AG04450 (cell line): ENCODE data around the gene WIPF3. TPM values are rescaled to one million over a fixed set of nuclear protein-coding genes. Genes with fewer than 3 reads are reported as not detected.

Experiments used
- CTCF ChIA-PET: fragments of 300-600, 350-600 bp; formaldehyde crosslinking; extraction: SDS; loops from one replicate; lab custom pipeline; 2022; ENCODE audit warnings: antibody characterized with exemption, inconsistent platforms; lab: Charles Lee
- POLR2A ChIA-PET: fragments of 350-600 bp; formaldehyde crosslinking; extraction: SDS; loops from one replicate; lab custom pipeline; 2021; ENCODE audit warnings: antibody characterized with exemption, inconsistent platforms; lab: Yijun Ruan, JAX
- DNase-seq: peaks from one replicate; pipeline ENCODE4 v3.0.0-alpha.2; 2011; ENCODE audit warnings: low read depth, low spot score
- H3K27ac ChIP-seq: one replicate; pipeline ENCODE4 v1.5.1; 2012; ENCODE audit warnings: low read depth, low read length, control low read depth
- H3K27me3 ChIP-seq: one replicate; pipeline ENCODE4 v1.6.0; 2012; ENCODE audit warnings: low read length; ENCODE audit not compliant: control insufficient read depth, insufficient read depth
- H3K4me3 ChIP-seq: 2 replicates; pipeline ENCODE4 v1.5.1; 2011; ENCODE audit warnings: mild to moderate bottlenecking, low read depth, low read length, control low read depth
- H3K9me3 ChIP-seq: 2 replicates; pipeline ENCODE4 v1.5.1; 2012; ENCODE audit warnings: low read length; ENCODE audit not compliant: control insufficient read depth, insufficient read depth
- CTCF ChIP-seq: IDR thresholded peaks from 2 replicates; pipeline ENCODE4 v1.5.1; 2011; ENCODE audit warnings: low read depth, low read length, control low read depth, inconsistent platforms
- polyA plus RNA-seq: library from polyadenylated mRNA; depleted of rRNA; stranded (reverse); fragments of >200 nt; gene quantifications from 2 replicates; pipeline ENCODE4 v1.2.3, GENCODE V29; 2011

The WIPF3 gene
- polyA plus RNA-seq, 1 experiment: not detected

- no peak for DNase-seq
- ChIA-PET CTCF (interaction anchor here (1.0 kb wide), 1 partner anchor 127 kb away, joined by 3 read pairs; no protein-coding TSS in a partner anchor), POLR2A (no interaction called here)
- Histone ChIP-seq H3K9me3 (no peaks in the 10 kb centered on the region), H3K27ac (no peak overlapping the region), H3K27me3 (no peaks in the 10 kb centered on the region), H3K4me3 (no peak overlapping the region)
- no peak for TF ChIP-seq CTCF
Observed at GRCh38 chr7:29793507-29793906, 12.8 kb upstream of the WIPF3 start.

GRCh38 chr7:29794959-29795629 lies 11.2 kb upstream of the WIPF3 start:
- no peak for DNase-seq
- no peak overlapping the region for H3K4me3 ChIP-seq
- ChIA-PET POLR2A (no interaction called here), CTCF (no interaction called here)
- H3K27me3 ChIP-seq: no peaks in the 10 kb centered on the region
- no peak for TF ChIP-seq CTCF
- no peak overlapping the region for H3K27ac ChIP-seq
- no peaks in the 10 kb centered on the region for H3K9me3 ChIP-seq

DNA sequence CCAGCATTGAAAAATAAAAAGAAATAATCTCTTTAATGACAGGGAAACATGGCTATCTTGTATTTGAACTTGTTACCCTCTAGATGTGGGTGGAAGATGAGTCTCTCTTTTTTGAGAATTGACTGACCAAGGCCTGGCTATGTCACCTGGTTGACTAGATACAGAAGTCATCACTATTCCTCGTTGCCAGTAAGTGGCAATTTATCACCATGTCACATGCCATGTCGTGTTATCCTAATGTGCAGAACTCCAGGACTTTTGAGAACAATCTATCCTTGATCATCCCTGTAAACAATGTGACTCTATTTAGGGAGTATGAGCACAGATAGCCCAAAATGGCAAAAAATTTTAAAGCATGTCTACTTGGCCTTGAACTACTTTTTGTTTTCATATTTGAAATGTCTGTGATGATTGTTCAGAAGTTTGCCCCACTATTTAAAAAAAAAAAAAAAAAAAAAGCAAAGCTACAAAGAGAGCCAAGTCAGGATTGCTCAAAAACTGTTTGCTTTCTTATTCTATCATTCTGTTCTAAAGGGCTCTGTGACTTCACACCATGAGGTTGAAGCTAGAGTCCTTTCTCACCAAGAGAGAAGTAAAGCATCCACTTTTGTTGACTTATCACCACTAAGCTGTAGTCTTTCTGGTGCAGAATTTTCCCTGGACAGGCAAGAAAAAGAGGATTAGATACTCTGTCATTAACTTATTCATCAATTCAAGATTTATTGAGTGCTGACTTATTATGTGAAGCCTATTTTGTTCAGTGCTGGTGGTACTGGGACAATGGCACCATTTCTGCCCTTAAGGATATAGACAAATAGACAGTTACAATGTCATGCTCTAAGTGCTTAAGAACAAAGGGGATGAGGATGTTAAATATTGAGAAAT lies 10.4 kb upstream of the WIPF3 start:
- ChIA-PET POLR2A (no interaction called here), CTCF (interaction anchor here (0.6 kb wide), 1 partner anchor 867 kb away, joined by 3 read pairs; no protein-coding TSS in a partner anchor)
- Histone ChIP-seq H3K9me3 (no peaks in the 10 kb centered on the region), H3K27me3 (no peaks in the 10 kb centered on the region), H3K27ac (no peak overlapping the region), H3K4me3 (no peak overlapping the region)
- TF ChIP-seq CTCF: no peak
- DNase-seq: no peak

DNA sequence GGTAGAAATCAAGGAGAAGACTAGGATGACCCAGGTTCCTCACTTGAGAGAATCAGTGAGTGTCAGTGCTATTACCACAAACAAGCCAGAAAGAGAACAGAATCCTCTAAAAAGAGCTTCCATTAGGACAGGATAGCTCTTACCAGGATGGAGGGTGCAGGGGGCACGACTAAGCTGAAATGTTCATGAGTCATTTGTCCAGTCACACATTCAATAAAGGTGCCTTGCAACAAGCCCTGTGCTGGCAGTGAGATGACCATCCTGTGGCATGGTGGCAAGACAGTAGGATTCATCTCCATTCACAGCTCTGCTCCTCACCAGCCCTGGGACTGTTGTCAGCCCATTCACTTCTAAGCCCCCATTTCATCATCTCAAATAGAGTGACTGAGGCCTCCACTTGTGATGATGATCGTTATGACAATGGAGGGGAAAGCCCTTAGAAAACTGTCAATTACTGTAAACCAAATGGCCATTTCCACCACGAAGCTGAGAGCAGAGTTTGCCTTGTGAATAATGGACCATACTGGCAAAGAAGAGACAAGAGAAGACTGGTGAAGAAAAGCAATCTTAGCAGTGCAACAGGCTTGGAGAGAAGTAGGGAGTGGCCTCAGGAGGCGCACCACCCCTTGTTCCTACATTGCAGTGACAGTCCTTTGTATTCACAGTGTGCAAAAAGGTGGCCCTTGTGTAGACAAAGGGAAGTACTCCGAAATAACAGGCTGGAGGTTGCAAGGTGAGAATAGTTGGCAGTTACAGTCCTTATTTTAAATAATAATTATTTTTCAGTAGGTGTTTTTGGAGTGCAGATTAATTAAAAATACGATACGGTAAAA lies 9.0 kb upstream of the WIPF3 start:
- no peaks in the 10 kb centered on the region for H3K27me3 ChIP-seq
- no peak for TF ChIP-seq CTCF
- POLR2A ChIA-PET: no interaction called here
- no peak for DNase-seq
- H3K9me3 ChIP-seq: no peaks in the 10 kb centered on the region
- no peak overlapping the region for H3K27ac ChIP-seq
- CTCF ChIA-PET: no interaction called here
- no peak overlapping the region for H3K4me3 ChIP-seq
